GM19395 (cell line): Measurements from ENCODE around the gene DBNDD1.

Source experiments
- ATAC-seq: cut with Tn5 transposase; IDR thresholded peaks from one replicate; pipeline ENCODE4 v1.9.1; 2021; ENCODE audit warnings: mild to moderate bottlenecking, moderate library complexity; ENCODE audit not compliant: unreplicated experiment

Gene DBNDD1

DNA sequence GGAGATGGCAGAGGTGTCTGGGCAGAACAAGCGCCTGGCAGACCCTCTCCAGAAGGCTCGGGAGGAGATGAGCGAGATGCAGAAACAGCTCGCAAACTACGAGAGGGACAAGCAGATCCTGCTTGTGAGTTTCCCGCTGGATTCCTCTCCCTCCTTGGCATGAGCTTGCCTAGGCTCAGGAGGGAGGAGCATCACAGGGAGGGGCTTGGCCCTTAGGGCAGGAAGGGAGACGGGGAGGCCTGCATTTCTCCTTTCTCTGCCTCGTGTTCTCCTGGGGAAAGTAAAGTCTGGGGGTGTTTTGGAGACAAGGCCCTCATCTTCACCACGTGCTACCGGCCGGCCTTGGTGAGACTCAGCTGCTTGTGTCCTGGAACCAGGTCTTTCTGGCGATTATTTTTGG is 18.0 kb upstream of the DBNDD1 start:
- ATAC-seq = no peak

GRCh38 chr16:90035902-90036301 is 16.6 kb upstream of the DBNDD1 start:
- ATAC-seq = no peak

- ATAC-seq = no peak
Measured at GRCh38 chr16:90034504-90034903, 15.2 kb upstream of the DBNDD1 start.

DNA sequence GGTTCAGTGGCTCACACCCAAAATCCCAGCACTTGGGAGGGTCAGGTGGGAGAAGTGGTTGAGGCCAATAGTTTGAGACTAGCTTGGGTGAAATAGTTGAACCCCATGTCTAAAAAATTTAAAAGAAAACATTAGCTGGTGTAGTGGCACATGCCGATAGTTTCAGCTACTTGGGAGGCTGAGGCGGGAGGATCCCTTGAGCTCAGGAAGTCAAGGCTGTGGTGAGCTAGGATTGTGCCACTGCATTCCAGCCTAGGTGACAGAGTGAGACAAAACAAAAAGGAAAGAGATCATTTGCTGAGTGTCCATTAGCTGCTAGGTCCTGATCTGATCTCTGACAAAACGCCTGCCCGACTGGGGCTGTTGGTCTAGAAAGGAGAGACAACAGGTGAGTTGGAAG is 14.1 kb upstream of the DBNDD1 start:
- no peak for ATAC-seq

DNA sequence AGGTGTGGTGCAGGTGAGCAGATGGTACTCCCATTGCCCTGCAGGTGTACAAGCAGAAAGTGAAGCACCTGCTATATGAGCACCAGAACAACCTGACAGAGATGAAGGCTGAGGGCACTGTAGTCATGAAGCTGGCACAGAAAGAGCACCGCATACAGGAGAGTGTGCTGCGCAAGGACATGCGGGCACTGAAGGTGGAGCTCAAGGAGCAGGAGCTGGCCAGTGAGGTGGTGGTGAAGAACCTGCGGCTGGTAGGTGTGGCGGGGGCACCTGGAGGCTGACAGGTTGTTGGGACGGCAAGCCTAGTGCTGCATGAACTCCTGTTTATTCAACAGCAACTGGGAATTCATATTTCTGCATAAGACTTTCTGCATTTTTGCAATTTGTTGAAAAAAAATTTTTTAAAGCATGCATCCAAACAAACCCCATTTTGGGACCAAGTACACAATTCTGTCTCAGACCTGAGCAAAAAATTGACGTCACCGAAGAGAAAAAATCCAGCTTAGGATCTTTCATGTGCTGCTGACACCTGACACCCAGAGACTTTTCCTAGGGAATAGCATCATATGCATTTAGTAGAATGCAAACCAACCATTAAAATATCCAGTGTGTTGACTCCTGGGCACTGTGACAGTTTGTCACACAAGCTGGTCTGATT is 13.5 kb upstream of the DBNDD1 start:
- no peak for ATAC-seq

DNA sequence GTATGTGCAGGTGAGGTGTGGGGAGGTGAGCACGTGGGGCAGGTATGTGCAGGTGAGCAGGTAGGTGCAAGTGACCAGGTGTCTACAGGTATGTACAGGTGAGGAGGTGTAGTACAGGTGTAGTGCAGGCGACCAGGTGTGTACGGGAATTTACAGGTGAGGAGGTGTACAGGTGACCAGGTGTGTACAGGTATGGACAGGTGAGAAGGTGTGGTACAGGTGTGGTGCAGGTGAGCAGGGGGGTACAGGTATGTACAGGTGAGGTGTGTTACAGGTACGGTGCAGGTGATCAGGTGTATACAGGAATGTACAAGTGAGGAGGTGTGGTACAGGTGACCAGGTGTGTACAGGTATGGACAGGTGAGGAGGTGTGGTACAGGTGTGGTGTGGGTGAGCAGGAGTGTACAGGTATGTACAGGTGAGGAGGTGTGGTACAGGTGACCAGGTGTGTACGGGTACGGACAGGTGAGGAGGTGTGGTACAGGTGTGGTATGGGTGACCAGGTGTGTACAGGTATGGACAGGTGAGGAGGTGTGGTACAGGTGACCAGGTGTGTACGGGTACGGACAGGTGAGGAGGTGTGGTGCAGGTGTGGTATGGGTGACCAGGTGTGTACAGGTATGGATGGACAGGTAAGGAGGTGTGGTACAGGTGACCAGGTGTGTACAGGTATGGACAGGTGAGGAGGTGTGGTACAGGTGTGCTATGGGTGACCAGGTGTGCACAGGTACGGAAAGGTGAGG is 12.8 kb upstream of the DBNDD1 start:
- no peak for ATAC-seq

DNA sequence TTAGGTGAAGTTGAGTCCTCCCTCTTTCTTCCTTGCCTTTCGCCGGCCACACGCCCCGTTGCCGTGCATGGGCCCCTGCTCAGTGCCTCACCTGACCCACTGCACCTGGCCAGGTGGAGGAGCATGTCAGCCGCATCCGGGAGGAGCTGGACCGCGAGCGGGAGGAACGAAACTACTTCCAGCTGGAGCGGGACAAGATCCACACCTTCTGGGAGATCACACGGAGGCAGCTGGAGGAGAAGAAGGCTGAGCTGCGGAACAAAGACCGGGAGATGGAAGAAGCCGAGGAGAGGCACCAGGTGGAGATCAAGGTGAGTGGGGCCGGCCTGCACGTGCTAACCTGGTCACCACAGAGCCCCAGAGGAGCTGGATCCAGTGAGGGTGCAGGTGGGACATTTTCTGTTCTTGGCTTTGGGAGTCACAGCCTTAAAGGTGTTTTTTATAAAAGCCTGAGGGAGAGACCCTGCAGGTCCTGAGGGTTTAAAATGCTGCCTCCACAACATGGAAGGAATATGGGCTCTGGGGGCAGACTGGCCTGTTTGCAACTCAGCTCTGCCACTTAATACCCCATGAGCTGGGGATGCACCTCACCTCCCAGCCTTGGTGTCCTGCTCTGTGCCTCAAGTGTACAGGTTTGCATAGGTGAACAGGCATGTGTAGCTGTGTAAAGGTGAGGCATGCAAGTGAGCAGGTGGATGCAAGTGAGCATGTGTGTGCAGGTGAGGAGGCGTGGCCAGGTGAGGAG is 12.1 kb upstream of the DBNDD1 start:
- ATAC-seq = no peak

DNA sequence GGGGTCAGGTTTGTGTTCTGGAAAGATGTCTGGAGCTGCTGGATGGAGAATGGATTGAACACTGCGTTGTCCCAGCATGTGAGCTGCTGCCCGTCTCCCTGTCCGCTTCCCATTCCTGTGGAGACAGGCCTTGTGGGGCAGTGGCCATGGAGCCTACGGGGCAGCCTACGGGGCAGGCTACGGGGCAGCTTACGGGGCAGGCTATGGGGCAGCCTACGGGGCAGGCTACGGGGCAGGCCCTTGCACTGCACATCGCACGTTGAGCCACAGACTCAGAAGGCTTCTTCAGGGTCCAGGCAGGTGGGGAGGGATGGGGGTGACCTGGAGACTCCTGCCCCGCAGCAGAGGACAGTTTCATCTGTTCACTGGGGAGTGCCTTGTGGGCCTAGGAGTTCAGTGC is 9.7 kb upstream of the DBNDD1 start:
- no peak for ATAC-seq

DNA sequence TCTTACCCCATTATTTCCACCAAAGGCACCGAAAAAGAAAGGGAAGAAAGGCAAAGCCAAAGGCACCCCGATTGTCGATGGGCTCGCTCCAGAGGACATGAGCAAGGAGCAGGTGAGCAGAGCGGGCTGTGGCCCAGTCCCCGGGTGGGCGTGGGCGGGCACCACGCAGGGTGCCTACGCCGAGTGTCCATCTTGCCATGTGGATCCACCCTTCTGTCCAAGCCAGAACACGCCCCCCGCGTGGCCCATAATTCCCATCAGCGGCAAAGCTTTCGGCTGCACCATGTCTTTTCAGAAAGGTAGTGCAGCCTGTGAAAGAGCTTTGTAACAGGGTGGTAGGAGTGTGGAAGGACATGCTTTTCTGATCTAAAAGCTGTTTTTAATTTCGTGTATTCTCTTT is 8.4 kb upstream of the DBNDD1 start:
- ATAC-seq = no peak

DNA sequence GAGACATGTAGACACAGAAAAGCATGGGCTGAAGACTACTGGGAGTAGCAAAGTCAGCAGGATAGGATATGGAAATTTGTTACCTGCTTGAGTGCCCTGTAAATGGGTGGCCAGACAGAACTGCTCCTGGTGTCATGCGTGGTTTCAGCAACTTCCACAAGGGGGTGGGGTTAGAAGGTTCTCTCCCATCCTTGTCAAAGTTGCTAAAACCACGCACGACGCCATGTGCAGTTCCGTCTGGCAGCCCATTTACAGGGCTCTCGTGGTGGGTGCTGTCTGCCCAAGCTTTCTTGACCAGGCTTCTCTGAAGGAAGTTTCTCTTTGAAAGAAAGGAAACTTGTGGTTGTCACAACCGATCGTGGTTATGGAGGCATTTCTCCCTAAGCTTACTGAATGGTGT is 6.9 kb upstream of the DBNDD1 start:
- no peak for ATAC-seq

DNA sequence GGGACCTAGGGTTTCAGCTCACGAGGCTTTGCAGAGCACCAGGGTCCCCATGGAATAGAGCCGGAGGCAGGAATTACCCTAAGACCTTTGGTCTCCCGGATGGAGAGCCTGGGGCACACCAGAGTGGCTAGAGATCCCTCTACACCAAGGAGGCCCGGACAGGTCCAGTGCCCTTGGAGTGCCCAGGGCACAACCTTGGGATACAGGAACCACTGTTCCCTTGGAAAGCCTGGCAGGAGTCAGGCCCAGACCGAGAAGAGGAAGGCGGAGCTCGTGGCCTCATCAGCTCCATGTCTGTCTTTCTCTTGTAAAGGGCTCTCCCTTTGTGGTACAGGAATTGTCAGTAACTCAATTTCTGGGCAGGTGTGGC is 3.8 kb upstream of the DBNDD1 start:
- no peak for ATAC-seq

DNA sequence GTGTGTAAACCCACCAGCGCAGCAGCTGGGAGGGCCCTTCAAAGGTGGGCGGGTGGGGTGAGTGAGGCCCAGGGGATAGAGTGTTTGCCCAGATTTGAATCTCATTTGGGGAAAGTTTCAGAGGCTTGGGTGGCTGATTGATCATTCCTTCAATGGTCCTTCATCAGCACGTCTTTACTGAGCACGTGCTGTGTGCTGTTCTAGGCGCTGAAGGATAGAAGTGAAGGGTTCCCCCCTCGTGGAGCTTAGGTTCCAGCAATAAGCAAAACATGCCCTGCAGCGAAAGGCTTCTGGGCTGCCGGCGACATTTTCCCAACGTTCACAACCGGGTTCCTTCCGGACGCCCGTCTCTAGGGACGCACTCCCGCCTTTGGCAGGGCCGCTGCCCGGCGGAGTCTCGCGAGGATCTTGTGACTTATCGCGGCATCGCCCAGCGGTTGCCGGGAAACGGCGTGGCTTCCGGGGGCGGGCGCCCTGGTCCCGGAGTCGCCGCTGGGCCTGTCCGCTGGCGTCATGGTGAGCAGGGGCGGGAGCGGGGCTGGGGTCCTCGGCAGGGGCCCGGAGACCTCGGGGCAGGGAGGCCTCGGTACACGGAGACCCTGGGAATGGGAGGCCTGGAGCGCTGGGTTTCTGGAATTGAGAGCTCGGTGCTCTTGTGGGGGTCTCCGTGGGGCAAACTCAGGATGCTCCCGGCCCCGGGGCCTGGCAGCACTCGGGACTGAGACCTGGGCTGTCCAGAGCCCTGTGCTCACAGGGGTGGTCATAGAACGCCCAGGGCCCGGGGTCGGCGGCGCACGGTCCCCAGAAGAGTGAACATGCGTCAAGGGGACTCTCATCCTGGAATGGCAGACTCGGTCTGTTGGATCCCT is 3.2 kb upstream of the DBNDD1 start:
- peak; percentile 73 for ATAC-seq

- ATAC-seq = no peak
Measured at GRCh38 chr16:90020838-90021382, 1.7 kb upstream of the DBNDD1 start.

- no peak for ATAC-seq
Measured at GRCh38 chr16:90020260-90020837, 1.1 kb upstream of the DBNDD1 start.

DNA sequence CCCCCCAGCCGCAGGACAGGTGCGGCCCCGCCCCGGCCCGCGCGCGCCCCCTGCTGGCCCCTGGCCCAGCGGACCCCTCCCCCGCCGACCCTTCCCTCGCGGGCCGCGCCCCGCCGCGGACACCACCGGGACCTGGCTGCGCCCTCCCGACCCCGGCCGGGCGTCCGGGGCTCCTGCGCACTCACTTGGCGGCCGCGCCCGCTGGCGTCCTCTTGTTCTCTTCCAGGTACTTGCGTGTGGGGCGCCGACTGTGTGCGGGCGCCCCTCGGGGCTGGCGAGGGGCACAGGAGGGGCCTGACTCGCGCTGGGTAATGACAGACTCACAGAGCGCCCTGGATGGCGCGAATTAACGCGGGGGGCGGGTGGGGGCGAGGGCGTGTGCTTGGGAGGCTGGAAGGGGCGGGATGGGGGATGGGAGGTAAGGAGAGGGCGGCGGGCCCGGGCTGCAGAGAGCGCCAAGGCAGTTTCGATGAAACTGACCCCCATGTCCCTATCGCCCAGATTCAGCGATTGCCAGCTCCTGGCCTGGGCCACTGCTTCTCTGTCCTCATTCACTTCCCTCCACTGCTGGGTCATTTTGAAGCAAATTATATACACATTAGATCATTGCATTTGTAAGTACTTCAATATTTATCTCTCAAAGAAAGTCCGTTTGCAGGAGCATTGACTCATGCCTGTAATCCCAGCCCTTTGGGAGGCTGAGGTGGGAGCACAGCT is 445 bp upstream of the DBNDD1 start:
- no peak for ATAC-seq

DNA sequence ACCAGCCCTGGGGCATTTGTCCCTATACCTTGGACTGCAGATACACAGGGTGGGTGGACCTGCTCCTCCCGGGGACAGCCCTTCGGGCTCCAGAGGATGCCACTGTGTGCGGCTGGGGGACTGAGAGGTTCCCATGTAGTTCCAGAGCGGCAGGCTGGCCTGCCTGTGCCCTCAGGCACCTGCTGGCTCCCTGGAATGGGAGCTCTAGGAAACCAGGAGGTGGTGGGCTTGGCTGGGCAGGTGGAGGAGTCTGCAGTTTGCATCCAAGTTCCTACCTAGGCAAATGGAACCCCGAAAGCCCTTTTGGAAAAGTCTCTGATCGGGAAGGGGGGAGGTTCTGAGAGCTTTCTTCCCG is 982 bp downstream of the DBNDD1 start:
- ATAC-seq = no peak

DNA sequence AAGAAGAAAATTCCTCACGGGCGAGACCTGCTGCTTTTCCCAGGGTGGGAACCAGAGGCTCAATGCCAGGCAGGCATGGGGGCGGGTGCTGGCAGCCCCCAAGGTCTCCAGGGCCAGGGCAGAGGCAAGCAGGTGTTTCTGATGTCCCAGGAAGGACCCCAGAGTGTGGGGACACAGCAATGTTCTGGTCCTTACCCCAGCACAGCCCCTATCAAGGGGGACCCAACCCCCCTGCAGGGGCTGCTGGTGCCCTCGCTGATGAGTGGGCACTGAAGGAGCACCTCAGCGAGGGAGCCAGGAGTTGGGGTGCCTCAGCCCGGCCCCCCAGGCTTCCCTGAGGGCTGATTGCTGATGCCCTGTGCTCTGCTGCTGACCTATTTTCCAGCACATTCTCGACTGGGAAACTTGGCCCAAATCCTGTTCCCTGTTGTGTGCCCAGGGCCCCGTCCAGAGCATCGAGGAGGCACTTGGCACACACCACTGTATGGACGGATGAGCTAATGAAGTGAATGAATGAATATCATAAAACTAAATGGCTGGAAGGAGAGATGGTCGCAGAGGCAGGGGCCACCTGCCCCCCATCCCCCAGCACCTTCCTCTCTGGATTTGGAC is 2.8 kb downstream of the DBNDD1 start:
- ATAC-seq = no peak

GRCh38 chr16:90015586-90016338 is 3.5 kb downstream of the DBNDD1 start:
- no peak for ATAC-seq
